Gastroesophageal sphincter (tissue), 3 donors: ENCODE data around the gene RABIF.

Source experiments
- EP300 ChIP-seq: sonication (generic); formaldehyde crosslinking; IDR thresholded peaks from one replicate; pipeline ENCODE4 v1.6.1; 2017; ENCODE audit warnings: antibody characterized with exemption, mild to moderate bottlenecking
- POLR2A ChIP-seq, 2 donors: fragments of 450-650 bp; IDR thresholded peaks; one replicate each; pipeline ENCODE4 v1.6.1; 2017; ENCODE audit warnings: antibody characterized with exemption in 2 of 2, mild to moderate bottlenecking in 2 of 2, moderate library complexity in 1 of 2
- TF ChIP-seq, protein P1 (sequence below), 4 experiments: fragments of 200-600 bp in 2 of 4; fragments of 450-650 bp in 2 of 4; sonication (generic) in 1 of 4; IDR thresholded peaks; one replicate each; pipeline ENCODE4 v1.5.1; 2017 to 2019; ENCODE audit warnings: antibody characterized with exemption in 4 of 4, mild to moderate bottlenecking in 2 of 4, moderate library complexity in 2 of 4

DNA sequence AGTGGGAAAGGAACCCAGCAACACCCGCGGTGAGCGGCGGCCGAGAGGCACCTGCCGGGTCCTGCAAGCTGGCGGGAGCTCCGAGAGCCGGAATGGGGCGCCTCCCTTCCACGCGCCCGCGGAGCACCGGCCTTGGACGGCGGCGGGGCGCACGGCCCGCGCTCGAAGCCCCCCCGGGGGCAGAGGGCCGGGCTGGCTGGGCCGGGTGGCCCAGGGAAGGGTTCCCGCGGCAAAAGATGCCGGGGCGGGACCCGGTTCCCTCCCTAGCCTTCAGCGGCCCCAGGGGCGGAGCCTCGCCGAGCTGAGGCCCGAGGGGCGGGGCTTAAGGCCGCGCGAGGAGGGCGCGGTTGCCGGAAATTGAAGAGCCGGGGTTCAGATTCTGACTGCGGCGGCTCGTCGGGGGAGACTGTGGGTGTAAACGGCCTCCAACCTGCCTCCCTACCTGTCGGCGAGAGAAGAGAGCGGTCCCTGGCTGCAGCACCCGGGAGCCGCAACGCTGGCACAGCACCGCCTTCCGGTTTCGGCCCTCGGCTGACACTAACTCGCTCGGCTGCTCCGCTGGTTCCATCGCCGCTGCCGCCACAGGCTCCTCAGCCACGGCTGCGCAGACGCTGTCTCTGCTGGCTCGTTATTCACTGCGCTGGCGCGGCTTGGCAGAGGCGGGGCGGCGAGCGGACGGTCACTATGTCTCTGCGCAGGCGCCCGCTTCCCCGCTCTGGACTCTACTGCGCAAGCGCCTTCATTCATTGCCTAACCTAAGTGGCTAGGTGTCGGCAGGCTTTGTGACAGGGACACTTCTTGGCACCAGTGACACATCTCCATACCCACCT, at the start of gene RABIF:
- TF ChIP-seq, protein P1, sequence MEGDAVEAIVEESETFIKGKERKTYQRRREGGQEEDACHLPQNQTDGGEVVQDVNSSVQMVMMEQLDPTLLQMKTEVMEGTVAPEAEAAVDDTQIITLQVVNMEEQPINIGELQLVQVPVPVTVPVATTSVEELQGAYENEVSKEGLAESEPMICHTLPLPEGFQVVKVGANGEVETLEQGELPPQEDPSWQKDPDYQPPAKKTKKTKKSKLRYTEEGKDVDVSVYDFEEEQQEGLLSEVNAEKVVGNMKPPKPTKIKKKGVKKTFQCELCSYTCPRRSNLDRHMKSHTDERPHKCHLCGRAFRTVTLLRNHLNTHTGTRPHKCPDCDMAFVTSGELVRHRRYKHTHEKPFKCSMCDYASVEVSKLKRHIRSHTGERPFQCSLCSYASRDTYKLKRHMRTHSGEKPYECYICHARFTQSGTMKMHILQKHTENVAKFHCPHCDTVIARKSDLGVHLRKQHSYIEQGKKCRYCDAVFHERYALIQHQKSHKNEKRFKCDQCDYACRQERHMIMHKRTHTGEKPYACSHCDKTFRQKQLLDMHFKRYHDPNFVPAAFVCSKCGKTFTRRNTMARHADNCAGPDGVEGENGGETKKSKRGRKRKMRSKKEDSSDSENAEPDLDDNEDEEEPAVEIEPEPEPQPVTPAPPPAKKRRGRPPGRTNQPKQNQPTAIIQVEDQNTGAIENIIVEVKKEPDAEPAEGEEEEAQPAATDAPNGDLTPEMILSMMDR (IDR thresholded peaks at IDR 0.05) = peak in 2 of 4 experiments; percentile 2 to 35
- TF ChIP-seq EP300 (no peak), POLR2A (IDR thresholded peaks at IDR 0.05) (peak; percentile 74)
